Neuron (in vitro differentiated cells): ENCODE data around the gene AVP.

Experiments
- H2AFZ ChIP-seq: one replicate; pipeline ENCODE4 v1.6.1; 2013; ENCODE audit warnings: low read depth, mild to moderate bottlenecking, inconsistent platforms, low read length, moderate library complexity
- H3K27me3 ChIP-seq: one replicate; pipeline ENCODE4 v1.6.1; 2013; ENCODE audit warnings: low read length; ENCODE audit not compliant: insufficient read depth
- H3K36me3 ChIP-seq: one replicate; pipeline ENCODE4 v1.6.1; 2013; ENCODE audit warnings: low read length; ENCODE audit not compliant: insufficient read depth
- H3K4me1 ChIP-seq: one replicate; pipeline ENCODE4 v1.6.1; 2013; ENCODE audit warnings: low read length; ENCODE audit not compliant: insufficient read depth
- H3K4me3 ChIP-seq: 2 replicates; pipeline ENCODE4 v1.5.1; 2013; ENCODE audit warnings: mild to moderate bottlenecking, low read length, moderate library complexity
- H3K9me3 ChIP-seq: one replicate; pipeline ENCODE4 v1.6.1; 2013; ENCODE audit warnings: low read length

Gene AVP

DNA sequence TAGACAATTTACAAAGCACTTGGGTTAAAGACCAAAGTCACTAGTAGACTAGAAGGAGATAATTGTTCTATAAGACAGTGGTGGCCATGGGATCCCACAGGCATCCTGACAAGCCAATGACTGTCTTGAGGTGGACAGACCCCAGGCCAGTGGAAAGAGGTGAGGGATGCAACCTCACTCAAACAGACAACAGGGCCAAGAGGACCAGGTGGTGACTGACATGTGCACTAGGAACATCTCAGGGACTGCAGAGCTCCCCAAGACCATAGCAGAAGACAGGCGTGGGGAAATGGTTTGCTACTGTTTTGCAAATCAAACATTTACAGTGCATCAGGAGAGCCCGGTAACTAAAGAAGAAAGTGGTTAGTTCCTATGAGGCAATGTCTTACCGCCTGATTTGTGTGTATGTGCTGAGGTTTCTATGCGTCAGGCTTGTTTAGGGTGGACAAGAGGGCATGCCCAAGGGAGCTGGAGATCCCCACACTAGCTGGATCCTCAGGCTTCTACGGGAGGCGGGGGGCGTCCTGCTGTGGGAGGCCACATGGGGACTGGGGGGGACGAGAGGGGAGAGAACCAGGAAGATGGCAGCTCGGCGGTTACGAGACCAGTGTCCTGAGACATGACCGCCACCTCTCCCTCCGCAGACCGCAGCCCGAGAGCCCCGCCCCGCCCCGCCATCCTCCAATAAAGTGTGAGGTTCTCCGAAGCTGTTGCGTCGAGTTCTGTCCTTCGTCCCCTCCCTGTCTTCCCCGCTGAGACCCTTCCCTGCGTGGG lies 39.3 kb downstream of the AVP start:
- peaks cover 41% of the 10 kb centered on the region for H3K36me3 ChIP-seq
- no peaks in the 10 kb centered on the region for H3K9me3 ChIP-seq
- H3K4me1 ChIP-seq = peaks cover 11% of the 10 kb centered on the region
- peak overlapping the region; percentile 96 for H3K4me3 ChIP-seq
- peak overlapping the region; percentile 77 for H2AFZ ChIP-seq
- H3K27me3 ChIP-seq = no peaks in the 10 kb centered on the region

DNA sequence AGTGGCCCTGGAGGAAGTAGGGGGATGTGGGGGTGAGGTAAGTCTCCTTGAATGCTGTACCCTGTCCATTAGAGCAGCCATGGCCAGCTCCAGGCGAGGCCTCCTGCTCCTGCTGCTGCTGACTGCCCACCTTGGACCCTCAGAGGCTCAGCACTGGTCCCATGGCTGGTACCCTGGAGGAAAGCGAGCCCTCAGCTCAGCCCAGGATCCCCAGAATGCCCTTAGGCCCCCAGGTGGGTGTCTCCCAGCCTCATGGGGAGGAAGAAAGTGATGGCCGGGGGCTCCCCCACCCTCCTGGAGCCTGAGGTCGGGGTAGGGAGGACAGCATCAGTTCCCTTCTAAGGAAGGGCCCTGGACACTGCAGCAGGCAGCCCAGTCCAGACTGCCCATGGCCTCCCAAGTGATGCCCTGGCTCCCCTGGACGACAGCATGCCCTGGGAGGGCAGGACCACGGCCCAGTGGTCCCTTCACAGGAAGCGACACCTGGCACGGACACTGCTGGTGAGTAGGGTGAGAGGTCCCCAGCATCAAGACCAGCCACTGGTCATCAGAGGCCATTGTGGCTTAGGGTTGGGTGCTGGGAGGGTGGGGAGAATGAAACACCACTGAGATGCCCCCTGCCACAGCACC lies 40.1 kb downstream of the AVP start:
- Histone ChIP-seq H3K27me3 (no peaks in the 10 kb centered on the region), H2AFZ (no peak overlapping the region), H3K9me3 (no peaks in the 10 kb centered on the region), H3K4me3 (no peak overlapping the region), H3K36me3 (peaks cover 43% of the 10 kb centered on the region), H3K4me1 (peaks cover 11% of the 10 kb centered on the region)

GRCh38 chr20:3043322-3043721 lies 41.2 kb downstream of the AVP start, which contains the start of gene GNRH2:
TSS of gene GNRH2 (plus strand) at chr20:3043622. CDS start at chr20:3044415, 793 bp downstream.
- peaks cover 46% of the 10 kb centered on the region for H3K36me3 ChIP-seq

GRCh38 chr20:3042625-3043024 lies 41.9 kb downstream of the AVP start:
- H3K9me3 ChIP-seq = no peaks in the 10 kb centered on the region
- peaks cover 11% of the 10 kb centered on the region for H3K4me1 ChIP-seq
- peaks cover 46% of the 10 kb centered on the region for H3K36me3 ChIP-seq
- no peak overlapping the region for H3K4me3 ChIP-seq
- H2AFZ ChIP-seq = no peak overlapping the region
- no peaks in the 10 kb centered on the region for H3K27me3 ChIP-seq

More at GRCh38 chr20:3043322-3043721, 41.2 kb downstream of the AVP start, which contains the start of gene GNRH2:
- Histone ChIP-seq H3K4me3 (no peak within 1 kb of the TSS), H2AFZ (no peak within 1 kb of the TSS), H3K9me3 (no peaks in the 10 kb centered on the region), H3K4me1 (peaks cover 11% of the 10 kb centered on the region), H3K27me3 (no peaks in the 10 kb centered on the region)

GRCh38 chr20:3041854-3042409 lies 42.6 kb downstream of the AVP start:
- H3K4me3 ChIP-seq = no peak overlapping the region
- no peaks in the 10 kb centered on the region for H3K27me3 ChIP-seq
- H2AFZ ChIP-seq = no peak overlapping the region
- peaks cover 9% of the 10 kb centered on the region for H3K4me1 ChIP-seq
- no peaks in the 10 kb centered on the region for H3K9me3 ChIP-seq
- H3K36me3 ChIP-seq = peaks cover 49% of the 10 kb centered on the region

- H2AFZ ChIP-seq = no peak overlapping the region
- H3K9me3 ChIP-seq = no peaks in the 10 kb centered on the region
- H3K36me3 ChIP-seq = peaks cover 67% of the 10 kb centered on the region
- no peaks in the 10 kb centered on the region for H3K27me3 ChIP-seq
- H3K4me1 ChIP-seq = peaks cover 3% of the 10 kb centered on the region
- H3K4me3 ChIP-seq = no peak overlapping the region
Measured at GRCh38 chr20:3040086-3040485, 44.4 kb downstream of the AVP start.

DNA sequence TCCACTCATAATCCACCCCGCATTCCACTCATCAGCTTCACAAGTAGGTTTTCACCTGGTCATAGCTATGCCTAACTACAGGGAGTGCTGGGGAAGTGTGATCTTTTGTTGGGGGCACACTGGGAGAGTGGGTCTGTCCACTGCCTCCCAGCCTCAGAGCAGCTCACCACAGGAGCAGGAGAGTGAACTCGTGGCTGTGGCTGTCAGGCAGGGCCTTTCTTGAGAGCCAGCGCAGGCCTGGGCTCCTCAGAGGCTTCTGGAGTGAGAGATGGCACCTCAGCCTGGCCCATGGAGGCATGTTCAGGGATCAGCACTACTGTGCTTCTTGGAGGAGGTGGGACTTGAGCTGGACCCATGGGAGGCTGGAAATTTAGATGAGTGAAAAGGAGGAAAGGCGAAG lies 45.1 kb downstream of the AVP start:
- Histone ChIP-seq H3K4me3 (no peak overlapping the region), H3K4me1 (no peaks in the 10 kb centered on the region), H3K27me3 (no peaks in the 10 kb centered on the region), H3K36me3 (peaks cover 74% of the 10 kb centered on the region), H3K9me3 (no peaks in the 10 kb centered on the region), H2AFZ (no peak overlapping the region)

DNA sequence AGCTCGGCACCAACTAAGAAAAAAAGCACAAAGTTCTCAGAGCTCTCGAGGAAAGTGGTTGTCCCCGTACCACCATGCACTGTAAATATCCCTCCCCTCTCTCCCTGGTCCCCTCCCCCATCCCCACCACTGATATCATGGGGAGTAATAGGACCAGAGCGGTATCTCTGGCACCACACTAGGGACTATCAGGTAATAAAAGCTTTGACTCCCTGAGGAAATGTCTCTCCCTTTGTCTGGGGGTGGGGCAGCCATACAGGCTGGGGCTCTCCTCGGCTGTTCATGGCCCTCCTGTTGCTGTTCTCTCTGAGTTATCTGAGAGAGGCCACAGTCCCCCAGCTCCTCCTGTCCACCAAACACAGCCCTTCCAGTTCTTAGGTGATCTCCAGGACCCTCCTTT lies 46.1 kb downstream of the AVP start:
- Histone ChIP-seq H3K4me1 (no peaks in the 10 kb centered on the region), H3K4me3 (no peak overlapping the region), H3K36me3 (peaks cover 77% of the 10 kb centered on the region), H3K9me3 (no peaks in the 10 kb centered on the region), H2AFZ (no peak overlapping the region), H3K27me3 (no peaks in the 10 kb centered on the region)

DNA sequence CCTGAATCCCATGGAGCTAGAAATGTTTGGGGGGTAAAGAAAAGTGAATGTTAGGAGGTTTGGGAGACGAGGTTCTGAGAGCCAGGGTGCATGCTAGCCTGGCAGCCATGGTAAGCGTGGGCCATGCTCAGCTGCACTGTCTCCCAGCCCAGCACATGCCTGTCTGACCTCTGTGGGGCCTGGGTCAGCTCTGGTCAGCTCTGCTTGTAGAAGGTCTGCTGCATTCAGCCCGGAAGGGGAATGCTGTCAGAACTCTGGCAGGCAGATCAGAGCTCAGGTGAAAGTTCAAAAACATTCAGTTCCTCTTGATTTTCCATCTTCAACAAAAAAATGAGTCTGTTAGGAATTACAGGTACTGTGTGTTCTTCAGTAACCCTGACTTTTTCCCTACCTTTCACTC lies 46.9 kb downstream of the AVP start:
- no peaks in the 10 kb centered on the region for H3K9me3 ChIP-seq

DNA sequence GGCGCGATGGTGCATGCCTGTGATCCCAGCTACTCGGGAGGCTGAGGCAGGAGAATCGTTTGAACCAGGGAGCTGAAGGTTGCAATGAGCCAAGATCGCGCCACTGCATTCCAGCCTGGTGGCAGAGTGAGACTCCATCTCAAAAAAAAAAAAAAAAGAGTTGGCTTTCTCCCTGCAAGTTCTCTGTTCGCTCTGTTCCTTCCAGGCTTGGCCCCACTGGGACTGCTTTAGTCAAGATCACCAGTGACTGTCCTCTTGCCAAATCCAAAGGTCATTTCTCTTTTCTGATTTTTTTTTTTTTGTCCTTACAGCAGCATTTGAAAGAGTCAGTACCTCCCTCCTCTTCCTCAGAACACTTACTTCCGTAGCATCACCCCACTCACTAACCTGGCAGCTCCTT lies 51.9 kb downstream of the AVP start:
- no peaks in the 10 kb centered on the region for H3K4me1 ChIP-seq
- no peaks in the 10 kb centered on the region for H3K27me3 ChIP-seq
- peaks cover 83% of the 10 kb centered on the region for H3K36me3 ChIP-seq
- no peak overlapping the region for H2AFZ ChIP-seq
- no peak overlapping the region for H3K4me3 ChIP-seq
- no peaks in the 10 kb centered on the region for H3K9me3 ChIP-seq

More for the DNA sequence above, 46.9 kb downstream of the AVP start:
- Histone ChIP-seq H3K4me3 (no peak overlapping the region), H3K36me3 (peaks cover 84% of the 10 kb centered on the region), H2AFZ (no peak overlapping the region), H3K27me3 (no peaks in the 10 kb centered on the region), H3K4me1 (no peaks in the 10 kb centered on the region)
